ENCODE results near the gene CR1.
"Not testable (repeated sequence)": the region's sequence is repeated elsewhere in the genome, so short reads cannot be mapped to it uniquely, and the experiment has no call there.

The CR1 gene

GRCh38 chr1:207638487-207639145 lies 142.7 kb downstream of the CR1 start:
- not testable (repeated sequence) for FAIRE-seq; DNase-seq (ENCODE audit: low spot score)

DNA sequence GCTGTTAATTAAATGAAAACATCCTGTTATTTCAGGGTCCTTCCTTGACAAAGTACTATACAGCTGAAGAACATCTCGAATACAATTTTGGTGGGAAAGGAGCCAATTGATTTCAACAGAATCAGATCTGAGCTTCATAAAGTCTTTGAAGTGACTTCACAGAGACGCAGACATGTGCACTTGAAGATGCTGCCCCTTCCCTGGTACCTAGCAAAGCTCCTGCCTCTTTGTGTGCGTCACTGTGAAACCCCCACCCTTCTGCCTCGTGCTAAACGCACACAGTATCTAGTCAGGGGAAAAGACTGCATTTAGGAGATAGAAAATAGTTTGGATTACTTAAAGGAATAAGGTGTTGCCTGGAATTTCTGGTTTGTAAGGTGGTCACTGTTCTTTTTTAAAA lies 143.4 kb downstream of the CR1 start:
- FAIRE-seq, result peak; percentile 20
- DNase-seq (ENCODE audit: low spot score), result not testable (repeated sequence)

- no peak for DNase-seq (ENCODE audit: low spot score)
- no peak for FAIRE-seq
Observed at GRCh38 chr1:207644166-207644851, 148.4 kb downstream of the CR1 start.

- DNase-seq (ENCODE audit: low spot score) (no peak), FAIRE-seq (no peak)
Observed at GRCh38 chr1:207644852-207645634, 149.1 kb downstream of the CR1 start, which contains the start of gene CR1L. TSS of gene CR1L (plus strand) at chr1:207645133. CDS start at chr1:207645234, 101 bp downstream.

DNA sequence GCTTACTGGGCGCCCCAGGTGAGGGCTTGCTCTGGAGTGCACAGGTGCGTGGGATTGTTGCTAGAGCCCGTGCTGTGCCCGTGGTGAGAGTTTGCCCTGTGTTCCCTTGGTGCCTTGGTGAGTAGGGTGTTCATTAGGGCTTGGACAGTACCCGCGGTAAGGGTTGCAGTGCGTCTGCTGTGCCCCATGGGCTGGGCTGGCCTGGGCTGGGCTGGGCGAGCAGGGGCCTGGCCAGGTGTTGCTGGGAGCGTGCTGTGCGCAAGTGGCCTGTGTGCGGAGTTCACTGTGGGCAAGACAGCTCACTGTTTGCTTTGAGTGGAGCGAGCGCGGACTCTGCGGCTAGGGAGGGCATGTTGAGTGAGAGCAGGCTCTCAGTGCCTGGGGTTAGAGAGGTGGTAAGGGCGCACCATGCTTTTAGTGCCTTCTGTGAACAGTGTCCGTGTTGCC lies 149.7 kb downstream of the CR1 start:
- FAIRE-seq, result no peak
- DNase-seq (ENCODE audit: low spot score), result no peak

GRCh38 chr1:207646171-207646570 lies 150.2 kb downstream of the CR1 start:
- no peak for FAIRE-seq

DNA sequence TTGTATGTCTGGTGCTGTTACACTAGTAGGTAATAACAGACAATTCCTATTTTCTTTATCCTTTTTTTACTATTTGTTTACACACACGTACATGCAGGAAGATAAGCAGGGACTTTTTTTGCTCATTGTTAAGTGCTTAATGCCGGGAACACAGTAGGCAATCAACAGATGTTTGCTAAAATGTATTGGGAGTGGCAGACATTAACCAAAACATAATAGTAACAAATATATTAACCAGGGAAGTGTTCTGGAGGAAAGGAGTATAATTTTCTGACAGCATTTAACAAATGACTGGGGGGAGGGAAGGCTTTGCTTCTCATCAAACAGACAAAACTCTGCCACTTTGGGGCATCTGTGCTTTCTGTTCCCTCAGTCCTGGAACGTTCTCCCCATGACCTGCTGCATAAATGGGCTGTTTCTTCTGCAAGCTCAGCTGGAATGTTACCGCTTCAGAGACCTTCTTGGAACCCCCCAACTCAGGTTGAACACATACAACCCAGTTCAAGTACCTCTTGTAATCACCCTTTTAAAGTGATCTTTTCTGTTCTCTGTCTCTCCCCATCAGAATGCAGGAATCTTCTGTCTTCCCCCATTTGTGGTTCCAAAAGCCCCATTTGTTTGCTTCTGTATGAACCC lies 151.1 kb downstream of the CR1 start:
- FAIRE-seq (no peak), DNase-seq (ENCODE audit: low spot score) (no peak)

More at GRCh38 chr1:207646171-207646570, 150.2 kb downstream of the CR1 start:
- DNase-seq (ENCODE audit: low spot score), result no peak

- FAIRE-seq (no peak), DNase-seq (ENCODE audit: low spot score) (no peak)
Observed at GRCh38 chr1:207647671-207648333, 151.8 kb downstream of the CR1 start.

DNA sequence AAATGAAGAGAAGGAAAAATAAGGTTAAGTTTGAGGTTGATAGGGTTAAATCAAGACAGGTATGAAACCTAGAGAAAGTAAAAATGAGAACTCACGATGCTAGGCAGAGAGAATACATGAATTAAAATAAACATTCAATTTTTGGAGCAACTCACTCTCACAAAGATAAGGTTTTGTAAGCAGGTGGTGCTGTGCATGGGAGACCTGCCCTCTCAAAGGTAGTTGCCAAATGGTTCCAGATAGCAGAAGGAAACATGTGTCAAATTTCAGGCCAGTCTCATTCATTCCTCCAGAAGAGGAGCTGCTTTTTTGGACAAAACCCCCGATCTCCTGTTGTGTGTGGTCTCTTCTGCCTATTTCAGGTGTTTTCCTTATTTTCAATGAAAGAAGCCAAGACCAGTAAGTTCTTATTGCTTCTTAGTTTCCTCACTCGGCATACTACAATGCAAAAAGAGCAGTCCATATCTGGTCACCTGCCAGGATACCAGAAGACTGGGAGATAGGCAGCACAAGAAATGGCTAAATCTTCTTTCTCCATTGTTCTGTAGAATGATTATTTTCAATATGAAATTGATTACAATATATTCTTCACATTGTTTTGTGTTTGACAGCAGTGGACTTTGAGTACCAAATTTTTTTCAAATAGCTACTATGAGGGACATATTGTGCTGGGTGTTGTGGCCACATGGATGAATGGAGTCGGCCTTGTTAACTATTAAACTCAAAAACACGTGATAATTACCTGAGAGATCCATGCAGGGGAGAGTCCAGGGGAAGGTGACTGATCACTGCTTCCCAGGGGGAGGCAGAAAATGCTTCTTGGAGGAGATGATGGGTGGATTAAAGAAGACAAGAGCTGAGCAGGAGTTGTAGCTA lies 152.6 kb downstream of the CR1 start:
- DNase-seq (ENCODE audit: low spot score) (no peak), FAIRE-seq (no peak)

GRCh38 chr1:207649210-207649753 lies 153.3 kb downstream of the CR1 start:
- DNase-seq (ENCODE audit: low spot score) (no peak), FAIRE-seq (no peak)

DNA sequence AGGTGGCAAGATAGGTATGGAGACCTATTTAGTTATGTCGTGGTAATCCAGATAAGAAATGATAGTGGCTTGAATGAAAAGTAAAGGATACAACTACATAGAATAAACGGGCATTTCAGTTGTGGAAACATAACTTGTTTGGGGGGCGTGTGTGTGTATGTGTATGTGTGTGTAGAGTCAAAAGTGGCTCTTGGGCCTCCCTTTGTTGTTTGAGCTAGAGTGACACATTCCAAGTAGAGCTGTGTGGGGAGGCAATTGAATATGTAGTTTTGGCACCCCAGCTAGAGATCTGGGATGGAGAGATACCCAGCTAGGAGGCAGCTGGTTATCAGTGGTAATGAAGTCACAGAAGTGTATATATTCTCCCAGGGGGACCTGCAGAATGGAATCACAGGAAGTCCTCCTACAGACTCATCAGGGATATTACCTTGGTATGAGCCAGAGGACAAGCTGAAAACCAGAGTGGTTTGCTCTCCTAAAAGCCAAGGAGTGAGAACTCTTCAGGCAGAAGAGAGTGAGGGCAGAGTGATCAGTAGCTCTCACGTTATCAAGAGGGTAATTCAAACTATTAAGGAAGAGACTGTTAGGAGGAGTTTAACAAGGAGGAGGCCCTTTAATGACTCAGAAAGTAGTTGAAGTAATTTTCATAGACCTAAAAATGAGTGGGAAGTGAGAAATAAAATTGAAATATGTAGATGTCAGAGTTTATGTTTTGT lies 154.1 kb downstream of the CR1 start:
- no peak for FAIRE-seq
- no peak for DNase-seq (ENCODE audit: low spot score)

DNA sequence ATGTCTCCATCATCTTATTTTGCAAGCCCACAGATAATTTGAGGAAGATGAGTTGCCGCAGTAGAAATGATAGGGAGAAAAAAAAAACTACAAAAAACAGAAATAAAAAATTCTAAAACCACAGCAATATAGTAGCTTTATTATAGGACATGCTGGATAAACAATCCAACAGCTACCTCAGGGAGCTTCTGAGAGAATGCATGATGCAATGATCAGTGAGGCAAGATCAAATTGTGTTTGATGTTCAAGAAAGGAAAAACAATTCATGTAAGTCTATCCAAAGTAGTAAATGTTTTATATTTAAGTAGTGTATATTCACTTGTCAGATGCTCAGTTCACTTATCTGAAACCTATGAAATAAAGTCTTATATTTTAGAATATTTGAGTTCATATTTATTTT lies 155.6 kb downstream of the CR1 start:
- FAIRE-seq (no peak), DNase-seq (ENCODE audit: low spot score) (no peak)

DNA sequence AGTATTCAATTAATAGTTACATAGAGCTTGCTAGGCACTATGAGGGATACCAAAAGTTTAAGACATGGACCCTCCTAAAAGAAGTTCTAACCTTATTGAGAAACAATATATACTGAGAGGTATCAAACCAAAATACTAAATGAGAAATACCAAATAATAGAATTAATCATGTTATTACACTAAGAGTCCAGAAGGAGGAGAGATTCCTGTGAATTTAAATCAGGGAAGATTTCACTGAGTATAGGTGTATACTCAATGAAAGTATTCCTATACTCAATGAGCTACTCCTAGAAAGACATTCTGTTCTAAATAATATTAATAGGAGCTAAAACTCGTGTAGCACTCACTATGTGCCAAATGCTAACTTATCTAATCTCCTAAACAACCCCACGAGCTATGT lies 158.4 kb downstream of the CR1 start:
- DNase-seq (ENCODE audit: low spot score) (no peak), FAIRE-seq (no peak)

GRCh38 chr1:207658408-207658807 lies 162.5 kb downstream of the CR1 start:
- FAIRE-seq (no peak), DNase-seq (ENCODE audit: low spot score) (no peak)

- no peak for FAIRE-seq
- no peak for DNase-seq (ENCODE audit: low spot score)
Observed at GRCh38 chr1:207658904-207659485, 163.0 kb downstream of the CR1 start.

DNA sequence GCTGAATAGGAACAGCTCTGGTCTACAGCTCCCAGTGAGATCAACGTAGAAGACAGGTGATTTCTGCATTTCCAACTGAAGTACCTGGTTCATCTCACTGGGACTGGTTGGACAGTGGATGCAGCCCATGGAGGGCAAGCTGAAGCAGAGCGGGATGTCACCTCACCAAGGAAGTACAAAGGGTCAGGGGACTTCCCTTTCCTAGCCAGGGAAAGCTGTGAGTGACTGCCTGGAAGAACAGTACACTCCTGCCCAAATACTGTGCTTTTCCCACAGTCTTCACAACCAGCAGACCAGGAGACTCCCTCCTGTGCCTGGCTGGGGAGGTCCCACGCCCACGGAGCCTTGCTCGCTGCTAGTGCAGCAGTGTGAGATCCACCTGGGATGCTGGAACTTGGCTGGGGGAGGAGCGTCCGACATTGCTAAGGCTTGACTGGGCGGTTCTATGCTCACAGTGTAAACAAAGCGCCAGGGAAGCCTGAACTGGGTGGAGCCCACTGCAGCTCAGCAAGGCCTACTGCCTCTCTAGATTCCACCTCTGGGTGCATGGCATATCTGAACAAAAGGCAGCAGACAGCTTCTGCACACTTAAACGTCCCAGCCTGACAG lies 163.7 kb downstream of the CR1 start:
- DNase-seq (ENCODE audit: low spot score), result no peak
- FAIRE-seq, result no peak

DNA sequence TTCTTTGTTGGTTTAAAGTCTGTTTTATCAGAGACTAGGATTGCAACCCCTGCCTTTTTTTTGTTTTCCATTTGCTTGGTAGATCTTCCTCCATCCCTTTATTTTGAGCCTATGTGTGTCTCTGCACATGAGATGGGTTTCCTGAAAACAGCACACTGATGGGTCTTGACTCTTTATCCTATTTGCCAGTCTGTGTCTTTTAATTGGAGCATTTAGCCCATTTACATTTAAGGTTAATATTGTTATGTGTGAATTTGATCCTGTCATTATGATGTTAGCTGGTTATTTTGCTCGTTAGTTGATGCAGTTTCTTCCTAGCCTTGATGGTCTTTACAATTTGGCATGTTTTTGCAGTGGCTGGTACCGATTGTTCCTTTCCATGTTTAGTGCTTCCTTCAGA lies 165.5 kb downstream of the CR1 start:
- FAIRE-seq; DNase-seq (ENCODE audit: low spot score): not testable (repeated sequence)

DNA sequence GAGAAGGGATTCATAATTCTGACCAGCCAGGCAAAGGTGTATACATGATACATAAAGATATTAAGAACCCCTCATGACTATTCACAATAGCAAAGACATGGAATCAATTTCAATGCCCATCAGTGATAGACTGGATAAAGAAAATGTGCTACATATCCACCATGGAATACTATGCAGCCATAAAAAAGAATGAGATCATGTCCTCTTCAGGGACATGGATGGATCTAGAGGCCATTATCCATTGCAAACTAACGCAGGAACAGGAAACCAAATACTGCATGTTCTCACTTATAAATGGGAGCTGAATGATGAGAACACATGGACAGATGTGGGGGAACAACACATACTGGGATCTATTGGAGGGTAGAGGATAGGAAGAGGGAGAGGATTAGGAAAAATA lies 170.4 kb downstream of the CR1 start:
- FAIRE-seq, result no peak

More for the DNA sequence above, 170.4 kb downstream of the CR1 start:
- DNase-seq (ENCODE audit: low spot score), result no peak
